IMR-90 (cell line): ENCODE data around the gene VMAC.

ENCODE experiments used
- BHLHE40 ChIP-seq: fragments of 150-350 bp; IDR thresholded peaks from 2 replicates; pipeline ENCODE4 v1.6.1; 2016; ENCODE audit warnings: mild to moderate bottlenecking, low read depth, low read length
- CEBPB ChIP-seq: IDR thresholded peaks from 2 replicates; pipeline ENCODE4 v1.6.1; 2012; ENCODE audit warnings: low read depth, low read length, improper control_type of control experiment
- CHD1 ChIP-seq: IDR thresholded peaks from 2 replicates; pipeline ENCODE4 v1.6.1; 2012; ENCODE audit warnings: low read depth, low read length, improper control_type of control experiment
- MXI1 ChIP-seq: IDR thresholded peaks from 2 replicates; pipeline ENCODE4 v1.6.1; 2012; ENCODE audit warnings: low read depth, mild to moderate bottlenecking, low read length, moderate library complexity, borderline replicate concordance
- NFE2L2 ChIP-seq: fragments of 150-350 bp; IDR thresholded peaks from 2 replicates; pipeline ENCODE4 v1.6.1; 2016; ENCODE audit warnings: low read depth, mild to moderate bottlenecking, low read length
- POLR2A ChIP-seq: IDR thresholded peaks from 2 replicates; pipeline ENCODE4 v1.6.1; 2012; ENCODE audit warnings: mild to moderate bottlenecking, low read depth, low read length
- RAD21 ChIP-seq: IDR thresholded peaks from 2 replicates; pipeline ENCODE4 v1.6.1; 2012; ENCODE audit warnings: low read length, improper control_type of control experiment
- RCOR1 ChIP-seq: IDR thresholded peaks from 2 replicates; pipeline ENCODE4 v1.6.1; 2012; ENCODE audit warnings: mild to moderate bottlenecking, low read length, improper control_type of control experiment; ENCODE audit not compliant: insufficient replicate concordance
- RFX5 ChIP-seq: IDR thresholded peaks from 2 replicates; pipeline ENCODE4 v1.8.0; 2012; ENCODE audit warnings: low read depth, mild to moderate bottlenecking, low read length, moderate library complexity
- SMC3 ChIP-seq: fragments of 150-350 bp; IDR thresholded peaks from 2 replicates; pipeline ENCODE4 v1.6.1; 2016; ENCODE audit warnings: low read depth, mild to moderate bottlenecking, antibody characterized with exemption, low read length, moderate library complexity
- TF ChIP-seq, protein P1 (sequence below): conservative IDR thresholded peaks from 2 replicates; pipeline ENCODE4 v1.5.1; 2012; ENCODE audit warnings: mild to moderate bottlenecking, low read depth, low read length, improper control_type of control experiment
- TF ChIP-seq, protein P2 (sequence below): fragments of 150-350 bp; IDR thresholded peaks from 2 replicates; pipeline ENCODE4 v1.6.1; 2016; ENCODE audit warnings: low read depth, mild to moderate bottlenecking, low read length, moderate library complexity, borderline replicate concordance
- TF ChIP-seq, protein P3 (sequence below): fragments of 150-350 bp; IDR thresholded peaks from 2 replicates; pipeline ENCODE4 v1.6.1; 2017; ENCODE audit warnings: mild to moderate bottlenecking, antibody characterized with exemption, low read length, low read depth

DNA sequence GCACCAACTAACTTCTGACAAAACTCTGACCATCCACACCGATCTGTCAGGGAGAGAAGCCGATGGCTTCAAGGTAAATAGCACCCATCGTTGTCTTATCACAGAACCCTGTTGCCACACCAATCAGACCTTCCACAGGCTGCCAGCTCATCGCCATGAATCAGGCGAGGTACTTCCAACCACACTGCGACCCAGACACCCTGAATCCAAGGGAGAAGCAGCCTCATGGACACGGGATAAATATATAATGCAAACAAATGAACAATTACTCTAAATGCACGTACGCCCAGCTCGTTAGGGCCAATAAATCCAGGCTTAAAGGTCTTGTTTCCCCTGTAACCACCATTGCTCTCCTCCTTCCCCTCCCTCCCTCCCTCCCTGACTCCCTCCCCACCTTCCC, 52.5 kb downstream of the VMAC start:
- TF ChIP-seq, protein P1, sequence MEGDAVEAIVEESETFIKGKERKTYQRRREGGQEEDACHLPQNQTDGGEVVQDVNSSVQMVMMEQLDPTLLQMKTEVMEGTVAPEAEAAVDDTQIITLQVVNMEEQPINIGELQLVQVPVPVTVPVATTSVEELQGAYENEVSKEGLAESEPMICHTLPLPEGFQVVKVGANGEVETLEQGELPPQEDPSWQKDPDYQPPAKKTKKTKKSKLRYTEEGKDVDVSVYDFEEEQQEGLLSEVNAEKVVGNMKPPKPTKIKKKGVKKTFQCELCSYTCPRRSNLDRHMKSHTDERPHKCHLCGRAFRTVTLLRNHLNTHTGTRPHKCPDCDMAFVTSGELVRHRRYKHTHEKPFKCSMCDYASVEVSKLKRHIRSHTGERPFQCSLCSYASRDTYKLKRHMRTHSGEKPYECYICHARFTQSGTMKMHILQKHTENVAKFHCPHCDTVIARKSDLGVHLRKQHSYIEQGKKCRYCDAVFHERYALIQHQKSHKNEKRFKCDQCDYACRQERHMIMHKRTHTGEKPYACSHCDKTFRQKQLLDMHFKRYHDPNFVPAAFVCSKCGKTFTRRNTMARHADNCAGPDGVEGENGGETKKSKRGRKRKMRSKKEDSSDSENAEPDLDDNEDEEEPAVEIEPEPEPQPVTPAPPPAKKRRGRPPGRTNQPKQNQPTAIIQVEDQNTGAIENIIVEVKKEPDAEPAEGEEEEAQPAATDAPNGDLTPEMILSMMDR = no peak
- TF ChIP-seq CEBPB (peak; percentile 49; the same call in 1 of the 2 replicates), RCOR1 (no peak), RFX5 (no peak), POLR2A (no peak), RAD21 (no peak), BHLHE40 (no peak), MXI1 (no peak), SMC3 (no peak), CHD1 (no peak), NFE2L2 (no peak)
- TF ChIP-seq, protein P2, sequence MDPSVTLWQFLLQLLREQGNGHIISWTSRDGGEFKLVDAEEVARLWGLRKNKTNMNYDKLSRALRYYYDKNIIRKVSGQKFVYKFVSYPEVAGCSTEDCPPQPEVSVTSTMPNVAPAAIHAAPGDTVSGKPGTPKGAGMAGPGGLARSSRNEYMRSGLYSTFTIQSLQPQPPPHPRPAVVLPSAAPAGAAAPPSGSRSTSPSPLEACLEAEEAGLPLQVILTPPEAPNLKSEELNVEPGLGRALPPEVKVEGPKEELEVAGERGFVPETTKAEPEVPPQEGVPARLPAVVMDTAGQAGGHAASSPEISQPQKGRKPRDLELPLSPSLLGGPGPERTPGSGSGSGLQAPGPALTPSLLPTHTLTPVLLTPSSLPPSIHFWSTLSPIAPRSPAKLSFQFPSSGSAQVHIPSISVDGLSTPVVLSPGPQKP = no peak
- TF ChIP-seq, protein P3, sequence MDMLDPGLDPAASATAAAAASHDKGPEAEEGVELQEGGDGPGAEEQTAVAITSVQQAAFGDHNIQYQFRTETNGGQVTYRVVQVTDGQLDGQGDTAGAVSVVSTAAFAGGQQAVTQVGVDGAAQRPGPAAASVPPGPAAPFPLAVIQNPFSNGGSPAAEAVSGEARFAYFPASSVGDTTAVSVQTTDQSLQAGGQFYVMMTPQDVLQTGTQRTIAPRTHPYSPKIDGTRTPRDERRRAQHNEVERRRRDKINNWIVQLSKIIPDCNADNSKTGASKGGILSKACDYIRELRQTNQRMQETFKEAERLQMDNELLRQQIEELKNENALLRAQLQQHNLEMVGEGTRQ = no peak
